Adrenal gland (tissue), 5 donors: ENCODE measurements around the gene GTF2IRD1.

Experiments
- POLR2A ChIP-seq, 2 donors: fragments of 450-650 bp; IDR thresholded peaks; one replicate each; pipeline ENCODE4 v1.6.1; 2017; ENCODE audit warnings: antibody characterized with exemption in 2 of 2, mild to moderate bottlenecking in 2 of 2, moderate library complexity in 1 of 2
- TF ChIP-seq, protein P1 (sequence below), 6 experiments: fragments of 450-650 bp in 4 of 6; fragments of 200-600 bp in 2 of 6; sonication (generic) in 1 of 6; IDR thresholded peaks; 1 replicate in 5 of 6; 2 replicates in 1 of 6; pipeline versions ENCODE4 v1.5.1 to v1.8.0; 2016 to 2021; ENCODE audit warnings: antibody characterized with exemption in 6 of 6, mild to moderate bottlenecking in 2 of 6, moderate library complexity in 1 of 6
- donor health status: DM: no; HTN: no; CAD: no.

DNA sequence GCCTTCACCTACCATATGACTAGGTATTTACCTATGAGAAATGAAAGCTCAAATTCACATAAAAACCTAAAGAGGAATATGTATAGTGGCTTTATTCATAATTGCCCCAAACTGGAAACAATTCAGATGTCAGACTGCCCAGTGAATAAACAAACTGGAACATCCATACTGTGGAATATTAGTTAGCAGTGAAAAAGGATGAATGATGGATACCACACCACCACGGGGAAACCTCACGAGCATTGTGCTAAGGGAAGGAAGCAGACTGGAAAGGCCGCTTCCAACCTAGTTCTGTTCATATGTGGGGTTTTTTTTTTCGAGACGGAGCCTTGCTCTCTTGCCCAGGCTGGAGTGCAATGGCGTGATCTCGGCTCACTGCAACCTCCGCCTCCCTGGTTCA is 16.8 kb downstream of the GTF2IRD1 start:
- TF ChIP-seq POLR2A (IDR thresholded peaks at IDR 0.05): no peak
- TF ChIP-seq, protein P1, sequence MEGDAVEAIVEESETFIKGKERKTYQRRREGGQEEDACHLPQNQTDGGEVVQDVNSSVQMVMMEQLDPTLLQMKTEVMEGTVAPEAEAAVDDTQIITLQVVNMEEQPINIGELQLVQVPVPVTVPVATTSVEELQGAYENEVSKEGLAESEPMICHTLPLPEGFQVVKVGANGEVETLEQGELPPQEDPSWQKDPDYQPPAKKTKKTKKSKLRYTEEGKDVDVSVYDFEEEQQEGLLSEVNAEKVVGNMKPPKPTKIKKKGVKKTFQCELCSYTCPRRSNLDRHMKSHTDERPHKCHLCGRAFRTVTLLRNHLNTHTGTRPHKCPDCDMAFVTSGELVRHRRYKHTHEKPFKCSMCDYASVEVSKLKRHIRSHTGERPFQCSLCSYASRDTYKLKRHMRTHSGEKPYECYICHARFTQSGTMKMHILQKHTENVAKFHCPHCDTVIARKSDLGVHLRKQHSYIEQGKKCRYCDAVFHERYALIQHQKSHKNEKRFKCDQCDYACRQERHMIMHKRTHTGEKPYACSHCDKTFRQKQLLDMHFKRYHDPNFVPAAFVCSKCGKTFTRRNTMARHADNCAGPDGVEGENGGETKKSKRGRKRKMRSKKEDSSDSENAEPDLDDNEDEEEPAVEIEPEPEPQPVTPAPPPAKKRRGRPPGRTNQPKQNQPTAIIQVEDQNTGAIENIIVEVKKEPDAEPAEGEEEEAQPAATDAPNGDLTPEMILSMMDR (IDR thresholded peaks at IDR 0.05): no peak
